B cell (primary cell): ENCODE data around the gene LECT2. TPM values are rescaled to one million over a fixed set of nuclear protein-coding genes. Genes with fewer than 3 reads are reported as not detected.

Experiments
- ATAC-seq: fragments of 200-7000 bp; cut with Tn5 transposase; one replicate; pipeline ENCODE4 v1.10.0; 2021; ENCODE audit warnings: low read depth, mild to moderate bottlenecking, moderate number of reproducible peaks, moderate library complexity
- CTCF ChIA-PET: fragments of 350-600 bp; sonication (Branson Sonifier 250); formaldehyde crosslinking; loops from one replicate; lab custom pipeline; 2021; ENCODE audit warnings: antibody characterized with exemption, inconsistent platforms; lab: Charles Lee
- POLR2A ChIA-PET: fragments of 350-600 bp; sonication (Branson Sonifier 250); formaldehyde crosslinking; loops from one replicate; lab custom pipeline; 2021; ENCODE audit warnings: antibody characterized with exemption; lab: Charles Lee
- DNase-seq: peaks from one replicate; pipeline ENCODE4 v3.0.0; 2013
- H2AFZ ChIP-seq: 2 replicates; pipeline ENCODE4 v1.6.1; 2012; ENCODE audit warnings: mild to moderate bottlenecking, low read depth, low read length; ENCODE audit not compliant: insufficient read depth, poor library complexity, severe bottlenecking
- H3K27ac ChIP-seq, 2 donors: 1 replicate in 1 of 2; 2 replicates in 1 of 2; pipeline ENCODE4 v1.5.1; 2012 to 2013; ENCODE audit warnings: low read length in 2 of 2, mild to moderate bottlenecking in 2 of 2, moderate library complexity in 1 of 2
- H3K27me3 ChIP-seq, 4 experiments: fragments of 200-600 bp in 1 of 4; sonication (generic) in 1 of 4; replicated peaks in 1 of 4; 1 replicate in 2 of 4; 2 replicates in 2 of 4; pipeline versions ENCODE4 v1.6.1 to v1.7.0; 2013 to 2016; ENCODE audit warnings: low read length in 3 of 4, mild to moderate bottlenecking in 2 of 4, mixed read lengths in 1 of 4, moderate library complexity in 1 of 4; ENCODE audit not compliant: insufficient read depth in 4 of 4, control insufficient read depth in 3 of 4; ENCODE audit errors: control extremely low read depth in 1 of 4
- H3K36me3 ChIP-seq, 2 experiments: replicated peaks in 1 of 2; 1 replicate in 1 of 2; 2 replicates in 1 of 2; pipeline versions ENCODE4 v1.6.1 to v1.7.1; 2013; ENCODE audit warnings: low read length in 1 of 2; ENCODE audit not compliant: insufficient read depth in 2 of 2, control insufficient read depth in 1 of 2; ENCODE audit errors: control extremely low read depth in 1 of 2, extremely low read depth in 1 of 2
- H3K4me1 ChIP-seq, 2 donors: fragments of 200-600 bp in 1 of 2; sonication (generic) in 1 of 2; 1 replicate in 1 of 2; 2 replicates in 1 of 2; pipeline versions ENCODE4 v1.5.1 to v1.6.1; 2013 to 2017; ENCODE audit warnings: low read length in 2 of 2; ENCODE audit not compliant: control insufficient read depth in 2 of 2, insufficient read depth in 2 of 2
- H3K4me2 ChIP-seq: replicated peaks from 2 replicates; pipeline ENCODE3; 2012; ENCODE audit warnings: mild to moderate bottlenecking, low read depth, low read length; ENCODE audit not compliant: poor library complexity, severe bottlenecking
- H3K4me3 ChIP-seq, 5 experiments: fragments of 200-600 bp in 1 of 5; sonication (generic) in 1 of 5; 1 replicate in 3 of 5; 2 replicates in 2 of 5; pipeline versions ENCODE4 v1.5.1 to v1.7.0; 2011 to 2016; ENCODE audit warnings: low read length in 4 of 5, mild to moderate bottlenecking in 4 of 5, low read depth in 2 of 5, control low read depth in 1 of 5, moderate library complexity in 1 of 5; ENCODE audit not compliant: insufficient read depth in 1 of 5; ENCODE audit errors: control extremely low read depth in 1 of 5, extremely low read depth in 1 of 5
- H3K79me2 ChIP-seq: fragments of 200-600 bp; sonication (generic); one replicate; pipeline ENCODE4 v1.6.0; 2016; ENCODE audit warnings: low read length; ENCODE audit not compliant: control insufficient read depth, insufficient read depth
- H3K9ac ChIP-seq: fragments of 200-600 bp; sonication (generic); 2 replicates; pipeline ENCODE4 v1.6.1; 2017; ENCODE audit warnings: mild to moderate bottlenecking, low read length, moderate library complexity
- H3K9me3 ChIP-seq, 3 donors: one replicate each; pipeline versions ENCODE4 v1.6.1 to v1.7.1; 2013; ENCODE audit warnings: low read length in 2 of 3; ENCODE audit not compliant: control insufficient read depth in 2 of 3, insufficient read depth in 1 of 3; ENCODE audit errors: control extremely low read depth in 1 of 3
- H4K20me1 ChIP-seq: 2 replicates; pipeline ENCODE4 v1.6.0; 2012; ENCODE audit warnings: mild to moderate bottlenecking, low read length; ENCODE audit not compliant: insufficient read depth, control insufficient read depth, poor library complexity, severe bottlenecking
- H3K27ac Mint-ChIP-seq: one replicate; pipeline ENCODE4 v1.8.0; 2021; ENCODE audit warnings: mixed read lengths
- H3K27me3 Mint-ChIP-seq: one replicate; pipeline ENCODE4 v1.8.0; 2021; ENCODE audit warnings: mixed read lengths
- H3K4me1 Mint-ChIP-seq: one replicate; pipeline ENCODE4 v1.8.0; 2021; ENCODE audit warnings: mixed read lengths
- H3K4me3 Mint-ChIP-seq: one replicate; pipeline ENCODE4 v1.8.0; 2021; ENCODE audit warnings: mixed read lengths
- H3K9me3 Mint-ChIP-seq: one replicate; pipeline ENCODE4 v1.8.0; 2022; ENCODE audit warnings: mixed read lengths; ENCODE audit not compliant: insufficient read depth
- CTCF ChIP-seq: fragments of 200-600 bp; IDR thresholded peaks from one replicate; pipeline ENCODE4 v1.8.0; 2022; ENCODE audit warnings: antibody characterized with exemption, mild to moderate bottlenecking
- EZH2 ChIP-seq: IDR thresholded peaks from 2 replicates; pipeline ENCODE4 v1.6.1; 2012; ENCODE audit warnings: borderline replicate concordance, low read depth, mild to moderate bottlenecking, moderate library complexity, low read length; ENCODE audit not compliant: insufficient read depth, poor library complexity, severe bottlenecking
- WGBS: methylation state at CpG from one replicate; pipeline ENCODE4 v1.1.5; 2013; ENCODE audit warnings: missing lambda C conversion rate; ENCODE audit not compliant: insufficient coverage; 5-methylcytosine and 5-hydroxymethylcytosine counted together
- intact Hi-C: fragments of 100-400 bp; cut with micrococcal nuclease; formaldehyde crosslinking; loops from one replicate; pipeline ENCODE4 v1.10.0; 2022
- polyA plus RNA-seq: library from polyadenylated mRNA; depleted of rRNA; stranded (reverse); fragments of >200 nt; gene quantifications from 2 replicates; pipeline ENCODE4 v1.2.3, GENCODE V29; 2012
- total RNA-seq, 2 donors: library from RNA; stranded (reverse); fragments of 120-200 nt in 1 of 2; gene quantifications; 1 replicate in 1 of 2; 2 replicates in 1 of 2; pipeline versions ENCODE4 v1.2.3 to v1.2.4, GENCODE V29; 2013 to 2022

Gene LECT2
- total and polyA plus RNA-seq, 2 donors (not counting 1 experiment from before 2014, with no cell fraction given): not detected

GRCh38 chr5:135900276-135900675 is 54.5 kb downstream of the LECT2 start:
- CTCF ChIA-PET: interaction anchor here (0.8 to 1.5 kb wide), 2 partner anchors 9 to 12 kb away, joined by 3 to 4 read pairs; no protein-coding TSS in a partner anchor
- Mint-ChIP-seq H3K27ac (no peak overlapping the region), H3K27me3 (peaks cover 24% of the 10 kb centered on the region), H3K9me3 (no peaks in the 10 kb centered on the region), H3K4me3 (no peak overlapping the region), H3K4me1 (no peaks in the 10 kb centered on the region)
- H3K4me2 ChIP-seq: no peak overlapping the region
- POLR2A ChIA-PET: no interaction called here
- no peak overlapping the region for H3K27ac ChIP-seq
- H3K4me3 ChIP-seq: no peak overlapping the region
- no peaks in the 10 kb centered on the region for H3K79me2 ChIP-seq
- H2AFZ ChIP-seq: no peak overlapping the region
- H3K9me3 ChIP-seq: no peaks in the 10 kb centered on the region
- TF ChIP-seq CTCF (no peak), EZH2 (no peak)
- H4K20me1 ChIP-seq: no peaks in the 10 kb centered on the region
- H3K36me3 ChIP-seq: no peaks in the 10 kb centered on the region
- no peaks in the 10 kb centered on the region for H3K4me1 ChIP-seq
- DNase-seq (no peak), ATAC-seq (no peak)
- intact Hi-C loops: no loop called here
- no peak overlapping the region for H3K9ac ChIP-seq
- WGBS: no CpG with 5 or more reads among the region's 3 CpGs
- H3K27me3 ChIP-seq: peaks cover 0 to 13% (median 9%) of the 10 kb centered on the region in 4 experiments

DNA sequence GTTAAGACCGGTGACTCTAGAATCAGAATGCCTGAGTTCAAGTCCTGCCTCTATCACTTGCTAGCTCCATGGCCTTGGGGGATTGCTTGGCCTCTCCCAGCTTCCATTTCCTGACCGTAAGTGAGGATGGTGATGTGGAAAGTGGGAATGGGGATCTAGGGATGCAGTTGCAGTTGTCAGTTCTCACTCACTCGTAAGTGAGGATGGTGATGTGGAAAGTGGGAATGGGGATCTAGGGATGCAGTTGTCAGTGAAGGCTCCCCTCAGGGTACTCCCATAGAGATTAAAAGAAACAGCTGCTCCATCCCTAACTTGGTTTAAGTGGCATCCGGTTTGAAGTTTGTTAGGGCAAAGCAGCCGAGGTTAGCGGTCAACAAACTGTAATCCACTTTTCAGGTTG is 56.1 kb downstream of the LECT2 start:
- H3K4me1 ChIP-seq: no peaks in the 10 kb centered on the region
- no peak overlapping the region for H2AFZ ChIP-seq
- H4K20me1 ChIP-seq: no peaks in the 10 kb centered on the region
- ATAC-seq (no peak), DNase-seq (no peak)
- H3K9me3 ChIP-seq: no peaks in the 10 kb centered on the region
- ChIA-PET POLR2A (no interaction called here), CTCF (interaction anchor here (1.4 kb wide), 1 partner anchor 9 kb away, joined by 3 read pairs; no protein-coding TSS in a partner anchor)
- H3K9me3 Mint-ChIP-seq: no peaks in the 10 kb centered on the region
- no peak overlapping the region for H3K27ac Mint-ChIP-seq
- no peaks in the 10 kb centered on the region for H3K4me1 Mint-ChIP-seq
- H3K27me3 Mint-ChIP-seq: peaks cover 33% of the 10 kb centered on the region
- H3K4me2 ChIP-seq: no peak overlapping the region
- H3K27me3 ChIP-seq: peaks cover 0 to 13% (median 9%) of the 10 kb centered on the region in 4 experiments
- H3K36me3 ChIP-seq: no peaks in the 10 kb centered on the region
- no peak overlapping the region for H3K27ac ChIP-seq
- no peaks in the 10 kb centered on the region for H3K79me2 ChIP-seq
- H3K4me3 Mint-ChIP-seq: no peak overlapping the region
- no peak for TF ChIP-seq CTCF
- no peak for TF ChIP-seq EZH2
- 91% methylated on average over 5 of the region's 6 CpGs for WGBS
- no peak overlapping the region for H3K9ac ChIP-seq
- intact Hi-C loops: no loop called here
- H3K4me3 ChIP-seq: no peak overlapping the region

Other genes with a start within 250 kb of the LECT2 start
- gene SLC25A48, start 120.3 kb downstream of the LECT2 start, total RNA-seq: not detected in 2 replicates
- not detected in 2 replicates for gene SLC25A48, start 120.3 kb downstream of the LECT2 start, polyA plus RNA-seq
- gene IL9, start 59.1 kb downstream of the LECT2 start, total RNA-seq: not detected in 2 replicates
- gene IL9, start 59.1 kb downstream of the LECT2 start, polyA plus RNA-seq: not detected in 2 replicates
- gene TGFBI, start 74.0 kb upstream of the LECT2 start, total RNA-seq: 3.7 and 4.2 TPM in 2 replicates
- gene TGFBI, start 74.0 kb upstream of the LECT2 start, polyA plus RNA-seq: 2.0 and 4.5 TPM in 2 replicates
- gene SMAD5, start 177.9 kb upstream of the LECT2 start, total RNA-seq: 38.6 and 43.1 TPM in 2 replicates
- gene SMAD5, start 177.9 kb upstream of the LECT2 start, polyA plus RNA-seq: 9.4 and 9.7 TPM in 2 replicates
- gene SMIM32, start 238.2 kb upstream of the LECT2 start, total RNA-seq: not detected in 2 replicates
- not detected in 2 replicates for gene SMIM32, start 238.2 kb upstream of the LECT2 start, polyA plus RNA-seq